Stimulated activated CD8-positive, alpha-beta memory T cell treated with anti-CD3 and anti-CD28 coated beads, Interleukin-7, amount 100 ng/mL, for 48 hours (primary cell): ENCODE results near the gene SSNA1.

Experiments
- DNase-seq, 2 donors: peaks; one replicate each; pipeline ENCODE4 v3.0.0-alpha.2; 2020; ENCODE audit warnings: low read depth in 1 of 2; ENCODE audit errors: extremely low read depth in 1 of 2

The SSNA1 gene

GRCh38 chr9:137167277-137167746 is 21.2 kb upstream of the SSNA1 start:
- DNase-seq, result no peak

- no peak for DNase-seq
Measured at GRCh38 chr9:137167747-137168572, 20.5 kb upstream of the SSNA1 start.

- DNase-seq, result no peak
Measured at GRCh38 chr9:137168573-137168903, 19.9 kb upstream of the SSNA1 start.

- DNase-seq, result no peak
Measured at GRCh38 chr9:137168904-137169856, 19.3 kb upstream of the SSNA1 start.

- DNase-seq, result no peak
Measured at GRCh38 chr9:137169896-137170358, 18.5 kb upstream of the SSNA1 start, which contains the start of gene LRRC26. LRRC26 (minus strand) TSS chr9:137170051; CDS start chr9:137169943, 108 bp downstream.

- no peak for DNase-seq
Measured at GRCh38 chr9:137170486-137171148, 17.9 kb upstream of the SSNA1 start.

- DNase-seq, result no peak
Measured at GRCh38 chr9:137171149-137171900, 17.2 kb upstream of the SSNA1 start.

- no peak for DNase-seq
Measured at GRCh38 chr9:137172901-137173795, 15.3 kb upstream of the SSNA1 start.

GRCh38 chr9:137173796-137174664 is 14.4 kb upstream of the SSNA1 start:
- no peak for DNase-seq

- peak in 1 of 2 donors; percentile 13 for DNase-seq
Measured at GRCh38 chr9:137174722-137175293, 13.7 kb upstream of the SSNA1 start.

GRCh38 chr9:137175345-137175961 is 13.0 kb upstream of the SSNA1 start:
- DNase-seq, result no peak

- no peak for DNase-seq
Measured at GRCh38 chr9:137176302-137177182, 11.9 kb upstream of the SSNA1 start.

GRCh38 chr9:137178201-137178938 is 10.1 kb upstream of the SSNA1 start:
- DNase-seq, result no peak

- no peak for DNase-seq
Measured at GRCh38 chr9:137178939-137179630, 9.4 kb upstream of the SSNA1 start.

- no peak for DNase-seq
Measured at GRCh38 chr9:137179761-137180160, 8.7 kb upstream of the SSNA1 start.
